Endometrium (tissue), 2 donors: ENCODE data around the gene SLC2A9.

Source experiments
- FAIRE-seq: peaks from 2 replicates; lab custom pipeline; 2012; peaks lifted over from hg19 to GRCh38; lab: Jason Lieb, UNC
- donor health status: control.
- donor health status: control.

Gene SLC2A9

GRCh38 chr4:10019521-10020051 is 1.7 kb downstream of the SLC2A9 start:
- FAIRE-seq = no peak

GRCh38 chr4:10018818-10019461 is 2.4 kb downstream of the SLC2A9 start:
- no peak for FAIRE-seq

GRCh38 chr4:10017037-10017893 is 4.0 kb downstream of the SLC2A9 start:
- no peak for FAIRE-seq

- no peak for FAIRE-seq
Measured at GRCh38 chr4:10016169-10016568, 5.1 kb downstream of the SLC2A9 start.

GRCh38 chr4:10015140-10015753 is 6.0 kb downstream of the SLC2A9 start:
- no peak for FAIRE-seq

GRCh38 chr4:10013722-10014121 is 7.6 kb downstream of the SLC2A9 start:
- no peak for FAIRE-seq

GRCh38 chr4:10011885-10012284 is 9.4 kb downstream of the SLC2A9 start:
- FAIRE-seq = no peak

GRCh38 chr4:10011277-10011676 is 10.0 kb downstream of the SLC2A9 start:
- no peak for FAIRE-seq

GRCh38 chr4:10009861-10010500 is 11.3 kb downstream of the SLC2A9 start:
- no peak for FAIRE-seq

GRCh38 chr4:10008609-10009005 is 12.7 kb downstream of the SLC2A9 start:
- FAIRE-seq = no peak

GRCh38 chr4:10007793-10008608 is 13.3 kb downstream of the SLC2A9 start:
- no peak for FAIRE-seq

- no peak for FAIRE-seq
Measured at GRCh38 chr4:10007436-10007740, 13.9 kb downstream of the SLC2A9 start.

- FAIRE-seq = no peak
Measured at GRCh38 chr4:10006601-10007435, 14.5 kb downstream of the SLC2A9 start.

- no peak for FAIRE-seq
Measured at GRCh38 chr4:10006231-10006600, 15.1 kb downstream of the SLC2A9 start.

GRCh38 chr4:10005632-10006031 is 15.7 kb downstream of the SLC2A9 start:
- no peak for FAIRE-seq

GRCh38 chr4:10003666-10004065 is 17.6 kb downstream of the SLC2A9 start:
- no peak for FAIRE-seq

- no peak for FAIRE-seq
Measured at GRCh38 chr4:10002278-10002677, 19.0 kb downstream of the SLC2A9 start.

- no peak for FAIRE-seq
Measured at GRCh38 chr4:10001757-10002156, 19.5 kb downstream of the SLC2A9 start.

- FAIRE-seq = no peak
Measured at GRCh38 chr4:9999956-10000561, 21.2 kb downstream of the SLC2A9 start.

- FAIRE-seq = no peak
Measured at GRCh38 chr4:9997886-9998285, 23.4 kb downstream of the SLC2A9 start.
